ENCODE measurements around the gene PSMB8.

- TF ChIP-seq CTCF (IDR thresholded peaks at IDR 0.05; ENCODE audit: insufficient read depth, low read length) (no peak), REST (IDR thresholded peaks at IDR 0.05; ENCODE audit: insufficient replicate concordance, low read depth) (no peak), POLR2AphosphoS5 (IDR thresholded peaks at IDR 0.05; ENCODE audit: low read depth) (no peak), SPI1 (IDR thresholded peaks at IDR 0.05; ENCODE audit: borderline replicate concordance, low read depth) (no peak)
These were observed 7.0 kb downstream of the PSMB8 start for GRCh38 chr6:32836873-32837272.

Measured in HL-60 (cell line).